Measurements from ENCODE around the gene REEP3. TPM values are rescaled to one million over a fixed set of nuclear protein-coding genes. Genes with fewer than 3 reads are reported as not detected.
A peak's percentile ranks its signal among the peaks of the same experiment; 100 is the strongest.

Gene REEP3
- total RNA-seq, 1 donor from 2014 or later, result 17.7 TPM

GRCh38 chr10:63608511-63608910, 87.3 kb downstream of the REEP3 start:
- intact Hi-C loops (cut with DNase I), result no loop called here
- DNase-seq (ENCODE audit: missing footprints) (no peak), ATAC-seq (no peak)

GRCh38 chr10:63611078-63611477, 89.9 kb downstream of the REEP3 start:
- DNase-seq (ENCODE audit: missing footprints), result no peak
- intact Hi-C loops (cut with DNase I), result no loop called here
- ATAC-seq, result no peak

GRCh38 chr10:63614371-63614891, 93.2 kb downstream of the REEP3 start:
- intact Hi-C loops (cut with DNase I), result no loop called here
- ATAC-seq, result peak; percentile 73

GRCh38 chr10:63618552-63618951, 97.4 kb downstream of the REEP3 start:
- ATAC-seq, result no peak
- intact Hi-C loops (cut with DNase I), result no loop called here
- DNase-seq (ENCODE audit: missing footprints), result no peak

More at GRCh38 chr10:63614371-63614891, 93.2 kb downstream of the REEP3 start:
- DNase-seq (ENCODE audit: missing footprints), result no peak

- no peak for ATAC-seq
- intact Hi-C loops (cut with DNase I), result no loop called here
- DNase-seq (ENCODE audit: missing footprints), result no peak
Observed at GRCh38 chr10:63619426-63619825, 98.2 kb downstream of the REEP3 start.

GRCh38 chr10:63622097-63622496, 100.9 kb downstream of the REEP3 start:
- DNase-seq (ENCODE audit: missing footprints) (no peak), ATAC-seq (no peak)
- intact Hi-C loops (cut with DNase I), result no loop called here

- no peak for ATAC-seq
- DNase-seq (ENCODE audit: missing footprints), result no peak
- intact Hi-C loops (cut with DNase I), result no loop called here
Observed at GRCh38 chr10:63624701-63625100, 103.5 kb downstream of the REEP3 start.

- DNase-seq (ENCODE audit: missing footprints) (no peak), ATAC-seq (no peak)
- intact Hi-C loops (cut with DNase I), result no loop called here
Observed at GRCh38 chr10:63627396-63627795, 106.2 kb downstream of the REEP3 start.

GRCh38 chr10:63627881-63628296, 106.7 kb downstream of the REEP3 start:
- ATAC-seq, result no peak
- DNase-seq (ENCODE audit: missing footprints), result no peak
- intact Hi-C loops (cut with DNase I), result loop anchor here (1.0 kb wide), 1 partner anchor 162 kb away; no protein-coding TSS in a partner anchor

GRCh38 chr10:63628526-63629362, 107.5 kb downstream of the REEP3 start:
- ATAC-seq (peak; percentile 53), DNase-seq (ENCODE audit: missing footprints) (peak; percentile 80)
- intact Hi-C loops (cut with DNase I), result loop anchor here (1.0 kb wide), 2 partner anchors 162 to 359 kb away; no protein-coding TSS in a partner anchor

- DNase-seq (ENCODE audit: missing footprints) (peak; percentile 97), ATAC-seq (peak; percentile 82)
- intact Hi-C loops (cut with DNase I), result loop anchor here (1.0 to 2.0 kb wide), 7 partner anchors 41 to 459 kb away; partner anchors contain the start of gene REEP3
Observed at GRCh38 chr10:63629363-63630084, 108.3 kb downstream of the REEP3 start.

GRCh38 chr10:63630085-63630930, 109.1 kb downstream of the REEP3 start:
- peak; percentile 95 for DNase-seq (ENCODE audit: missing footprints)
- peak; percentile 80 for ATAC-seq
- intact Hi-C loops (cut with DNase I), result loop anchor here (1.0 to 2.0 kb wide), 6 partner anchors 40 to 460 kb away; partner anchors contain the start of gene REEP3

GRCh38 chr10:63630931-63631680, 109.9 kb downstream of the REEP3 start:
- intact Hi-C loops (cut with DNase I), result loop anchor here (1.0 to 2.0 kb wide), 6 partner anchors 40 to 460 kb away; partner anchors contain the start of gene REEP3
- DNase-seq (ENCODE audit: missing footprints) (peak; percentile 27), ATAC-seq (no peak)

GRCh38 chr10:63631991-63632390, 110.8 kb downstream of the REEP3 start:
- ATAC-seq, result no peak
- intact Hi-C loops (cut with DNase I), result loop anchor here (2.0 kb wide), 5 partner anchors 39 to 461 kb away; partner anchors contain the start of gene REEP3
- DNase-seq (ENCODE audit: missing footprints), result no peak

GRCh38 chr10:63633677-63634487, 112.7 kb downstream of the REEP3 start:
- ATAC-seq (no peak), DNase-seq (ENCODE audit: missing footprints) (no peak)
- intact Hi-C loops (cut with DNase I), result no loop called here

GRCh38 chr10:63634488-63635065, 113.4 kb downstream of the REEP3 start:
- ATAC-seq (no peak), DNase-seq (ENCODE audit: missing footprints) (no peak)
- intact Hi-C loops (cut with DNase I), result no loop called here

GRCh38 chr10:63636812-63637211, 115.6 kb downstream of the REEP3 start:
- intact Hi-C loops (cut with DNase I), result no loop called here
- DNase-seq (ENCODE audit: missing footprints) (no peak), ATAC-seq (no peak)

Measured in Right ventricle myocardium inferior (tissue), 1 donor.